GM23248 (cell line): ENCODE data around the gene H6PD.

Source experiments
- EZH2 ChIP-seq: fragments of 200-600 bp; sonication (generic); IDR thresholded peaks from 2 replicates; pipeline ENCODE4 v1.6.1; 2018; ENCODE audit warnings: antibody characterized with exemption, mild to moderate bottlenecking; ENCODE audit not compliant: insufficient read depth, poor library complexity, severe bottlenecking
- EZH2phosphoT487 ChIP-seq: fragments of 200-600 bp; sonication (generic); IDR thresholded peaks from 2 replicates; pipeline ENCODE4 v1.6.1; 2018; ENCODE audit warnings: antibody characterized with exemption, moderate library complexity, mild to moderate bottlenecking, low read depth; ENCODE audit not compliant: insufficient read depth

DNA sequence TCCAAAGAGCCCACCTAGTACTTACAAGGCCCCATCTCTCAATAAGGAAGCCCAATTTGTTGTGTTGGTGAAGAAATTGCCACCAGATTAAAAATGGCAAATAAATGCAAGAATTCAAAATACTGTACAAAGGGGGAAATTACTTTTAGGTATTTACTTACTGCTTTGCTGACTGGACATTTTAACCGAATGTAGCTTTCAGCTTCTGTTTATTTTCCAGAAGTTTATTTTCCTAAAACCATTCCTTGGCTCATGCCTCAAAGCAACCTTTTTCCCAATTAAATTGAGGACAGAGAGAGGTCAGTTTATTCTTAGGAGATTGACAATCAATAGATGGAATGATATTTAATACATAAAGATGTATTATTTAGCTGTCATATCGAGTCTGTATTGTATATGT lies 47.6 kb upstream of the H6PD start:
- no peak for TF ChIP-seq EZH2
- TF ChIP-seq EZH2phosphoT487 = no peak
